GM18520 (cell line): Measurements from ENCODE around the gene KBTBD12.

Experiments used
- ATAC-seq: cut with Tn5 transposase; IDR thresholded peaks from one replicate; pipeline ENCODE4 v1.9.1; 2021; ENCODE audit not compliant: unreplicated experiment

KBTBD12 gene

DNA sequence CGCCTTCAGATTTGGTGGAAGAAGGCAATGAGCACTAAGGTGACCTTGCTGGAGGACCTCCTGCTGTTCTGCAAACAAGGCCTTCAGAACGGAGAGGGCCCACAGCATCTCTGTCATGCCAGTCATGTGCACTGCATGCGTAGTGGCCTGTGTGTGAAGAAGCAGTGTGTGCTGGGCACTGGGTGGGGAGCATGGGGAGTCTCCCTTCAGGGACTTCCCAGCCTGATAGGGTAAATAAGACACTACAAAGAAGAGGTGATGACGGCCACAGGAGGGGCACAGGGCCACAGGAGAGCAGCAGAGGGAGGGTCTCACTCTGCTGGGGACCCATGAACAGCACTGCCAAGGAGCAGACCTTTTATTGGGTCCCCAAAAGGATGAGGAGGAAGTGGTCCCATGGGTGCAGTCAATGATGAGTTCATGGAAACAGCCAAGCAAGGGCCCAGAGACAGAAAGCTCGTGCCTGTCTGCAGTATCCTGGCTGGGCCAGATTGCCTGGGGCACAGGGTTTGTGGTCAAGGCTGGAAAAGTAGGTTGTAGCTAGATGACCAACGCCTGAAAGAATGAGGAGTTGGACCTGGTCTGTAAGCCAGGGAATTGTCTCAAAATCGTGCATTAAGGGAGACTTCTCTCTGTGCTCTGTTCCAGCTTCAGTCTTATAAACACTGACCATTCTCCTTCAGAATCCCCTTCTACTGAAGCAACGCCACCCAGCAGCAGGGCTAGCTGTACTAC, 69.4 kb downstream of the KBTBD12 start:
- no peak for ATAC-seq

DNA sequence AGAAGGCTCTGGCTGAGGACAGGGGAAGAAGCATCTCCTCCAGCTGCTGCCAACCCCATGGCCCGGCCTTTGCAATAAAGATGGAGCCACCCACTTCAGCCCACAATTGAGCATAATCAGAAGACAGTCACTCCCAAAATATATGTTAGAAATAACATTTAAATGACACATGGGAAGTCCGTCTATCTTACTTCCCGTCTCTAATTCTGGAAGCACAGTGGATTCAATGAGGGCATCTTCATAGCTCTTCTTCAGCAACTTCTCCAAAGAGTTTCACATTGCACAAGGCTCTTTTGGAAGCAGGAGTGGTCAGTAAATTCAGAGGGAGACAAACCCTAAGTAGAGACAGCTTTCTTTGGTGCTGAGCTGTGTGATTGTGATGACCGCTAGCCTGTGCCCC, 70.2 kb downstream of the KBTBD12 start:
- ATAC-seq: no peak

DNA sequence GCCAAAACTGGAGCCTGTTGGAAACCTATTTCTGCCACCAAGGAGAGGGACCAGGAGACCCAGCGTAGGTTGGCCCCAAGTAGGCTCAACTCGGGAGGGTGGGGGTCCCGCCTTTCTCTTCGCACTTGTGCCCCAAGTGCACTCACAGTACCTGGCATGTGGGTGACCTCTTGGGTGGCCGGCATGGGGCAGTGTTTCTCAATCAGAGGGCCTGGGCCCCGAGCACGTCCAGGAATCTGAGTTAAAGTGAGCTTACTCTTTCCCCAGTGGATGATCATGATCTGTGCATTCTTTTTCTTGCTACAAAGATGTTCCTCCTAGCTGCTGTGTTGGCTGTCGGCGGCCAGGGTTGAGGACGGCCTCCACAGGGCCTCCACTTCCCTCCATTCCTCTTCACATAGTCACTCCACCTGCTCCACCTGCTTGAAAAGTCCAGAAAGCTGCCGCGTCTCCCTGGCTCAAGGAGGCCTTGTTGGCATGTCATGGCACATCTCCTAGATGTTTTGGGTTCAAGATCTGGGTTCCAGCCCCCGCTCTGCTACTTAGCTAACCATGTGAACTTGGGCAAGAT, 70.7 kb downstream of the KBTBD12 start:
- ATAC-seq: no peak

DNA sequence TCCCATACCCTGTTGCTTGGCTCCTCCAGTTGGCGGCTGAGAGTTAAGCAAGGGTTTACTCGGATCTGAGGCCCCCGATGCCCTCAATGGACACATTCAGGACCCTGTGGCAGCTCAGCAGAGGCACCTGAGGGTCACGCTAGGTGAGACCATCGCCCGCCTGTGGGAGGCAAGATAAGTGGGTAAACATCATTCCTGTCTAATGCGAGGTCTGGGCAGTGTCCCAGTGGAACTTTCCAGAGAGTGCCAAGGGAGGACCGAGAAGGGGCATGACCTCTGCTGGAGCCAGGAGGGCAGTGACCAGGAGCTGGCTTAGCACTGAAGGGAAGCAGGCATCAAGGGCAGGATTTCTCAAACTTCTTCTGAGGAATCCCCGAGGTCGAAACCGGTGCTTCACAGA, 71.8 kb downstream of the KBTBD12 start:
- no peak for ATAC-seq

DNA sequence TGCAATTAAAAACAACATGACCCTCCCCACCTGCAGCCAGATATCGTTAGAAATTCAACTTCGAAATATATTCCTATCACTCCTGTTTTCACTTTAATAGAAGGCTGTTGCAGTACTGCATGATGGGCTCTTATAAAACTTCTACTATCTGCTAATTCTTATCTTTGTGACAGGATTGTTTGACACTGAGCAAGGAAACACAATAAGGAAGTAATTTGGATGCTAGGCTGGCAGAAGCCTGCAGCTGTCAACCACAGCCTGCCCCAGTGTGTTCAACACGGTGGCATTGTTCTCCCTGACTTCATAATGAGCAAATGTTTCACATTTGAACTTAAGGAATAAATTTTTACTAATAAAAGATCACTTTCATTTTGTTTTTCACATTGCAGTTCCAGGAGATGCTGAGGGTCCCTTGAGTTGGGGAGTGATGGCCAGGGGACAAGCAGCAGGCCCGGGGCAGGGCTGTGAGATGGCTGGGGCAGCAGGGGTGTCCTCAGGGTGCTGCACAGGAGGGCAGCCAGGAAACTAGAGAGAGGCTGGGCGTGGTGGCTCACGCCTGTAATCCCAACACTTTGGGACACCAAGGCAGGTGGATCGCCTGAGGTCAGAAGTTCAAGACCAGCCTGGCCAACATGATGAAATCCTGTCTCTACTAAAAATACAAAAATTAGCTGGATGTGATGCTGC, 72.4 kb downstream of the KBTBD12 start:
- no peak for ATAC-seq

DNA sequence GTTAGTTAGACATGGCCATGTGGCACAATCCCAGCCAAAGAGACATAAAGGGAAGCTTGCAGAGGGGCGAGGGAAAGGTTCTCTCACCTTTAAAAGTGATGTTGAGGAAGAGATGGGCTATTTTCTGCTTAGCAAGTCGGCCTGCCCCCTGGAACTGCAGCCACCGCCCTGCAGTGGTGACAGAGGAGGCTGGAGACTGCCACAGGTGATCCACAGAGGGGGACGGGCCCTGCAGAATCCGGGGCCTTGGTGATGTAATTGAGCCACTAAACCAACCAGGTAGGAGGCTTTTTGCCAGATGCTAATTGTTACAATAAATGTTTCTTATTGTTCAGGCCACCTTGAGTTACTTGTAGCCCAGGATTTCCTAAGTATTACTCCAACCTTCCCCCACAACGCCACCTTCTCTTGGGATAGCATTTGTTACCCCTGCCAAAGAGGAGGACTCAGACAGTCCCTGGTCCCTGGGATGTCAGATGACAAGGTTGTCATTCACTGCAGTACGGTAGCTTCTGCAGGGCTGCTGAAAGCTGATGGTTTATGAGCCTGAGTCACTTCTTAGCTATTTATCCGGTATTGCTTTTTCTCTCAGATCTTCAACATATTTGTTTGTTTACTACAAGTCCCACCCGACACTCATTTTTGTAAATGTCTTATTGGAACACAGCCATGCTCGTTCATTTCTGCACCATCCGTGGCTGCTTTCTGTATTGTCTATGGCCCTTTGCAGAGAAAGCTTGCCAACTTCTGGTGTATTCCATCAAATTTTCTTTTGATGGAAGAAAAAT, 73.9 kb downstream of the KBTBD12 start:
- no peak for ATAC-seq

DNA sequence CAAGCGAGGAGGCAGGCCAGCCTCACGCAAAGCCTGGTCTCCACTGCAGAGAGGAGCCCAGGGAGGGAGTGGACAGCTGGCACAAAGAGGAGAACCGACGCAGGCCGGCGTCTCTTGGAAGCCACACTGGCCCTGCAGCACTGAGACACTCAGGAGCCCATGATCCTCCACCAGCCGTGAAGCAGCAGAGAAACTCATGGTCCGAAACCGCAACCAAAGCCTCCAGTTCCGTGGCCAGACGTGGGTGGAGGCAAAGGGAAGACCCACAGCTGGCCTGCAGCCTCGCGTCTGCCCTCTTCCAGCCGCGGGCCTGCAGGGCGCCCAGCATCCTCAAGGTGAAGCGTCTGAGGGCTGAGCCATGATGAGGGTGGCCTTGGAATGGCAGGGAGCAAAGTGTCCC, 75.0 kb downstream of the KBTBD12 start:
- no peak for ATAC-seq

DNA sequence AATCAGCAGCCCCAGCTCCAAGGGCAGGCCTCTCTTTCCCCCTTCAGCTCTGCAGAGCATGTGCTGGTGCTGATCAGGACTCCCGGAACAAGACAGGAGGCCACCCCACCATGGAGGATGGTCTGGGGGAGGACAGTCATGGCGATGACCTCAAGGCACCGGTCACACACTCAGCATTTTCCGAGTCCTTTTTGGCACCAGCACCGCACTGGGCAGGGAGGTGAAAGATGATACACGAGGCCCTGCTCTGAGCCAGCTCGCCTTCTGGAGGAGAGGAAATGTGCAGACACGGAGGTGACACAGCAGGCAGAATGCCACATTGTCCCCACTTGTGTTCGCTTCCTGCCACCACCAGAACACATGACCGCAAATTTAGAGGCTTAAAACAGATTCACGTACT, 75.4 kb downstream of the KBTBD12 start:
- ATAC-seq: no peak

DNA sequence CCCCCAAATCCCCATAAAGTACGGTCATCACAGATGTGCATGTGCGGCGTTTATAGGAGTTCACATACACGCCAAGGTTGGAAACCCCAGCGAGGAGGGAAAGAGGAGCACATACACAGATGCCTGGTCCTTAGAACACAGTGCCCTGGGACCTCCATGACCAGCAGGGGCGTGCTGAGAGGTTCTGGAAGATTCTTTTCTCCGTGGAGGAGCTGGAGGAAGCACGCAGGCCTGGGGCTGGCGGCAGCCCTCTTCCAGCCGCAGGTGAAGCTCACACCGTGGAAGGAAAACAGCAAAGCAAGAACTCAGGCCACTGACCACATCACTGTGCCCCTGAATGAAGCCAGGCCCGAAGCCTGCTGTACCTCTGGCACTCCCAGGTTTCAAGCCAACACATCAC, 76.2 kb downstream of the KBTBD12 start:
- no peak for ATAC-seq

DNA sequence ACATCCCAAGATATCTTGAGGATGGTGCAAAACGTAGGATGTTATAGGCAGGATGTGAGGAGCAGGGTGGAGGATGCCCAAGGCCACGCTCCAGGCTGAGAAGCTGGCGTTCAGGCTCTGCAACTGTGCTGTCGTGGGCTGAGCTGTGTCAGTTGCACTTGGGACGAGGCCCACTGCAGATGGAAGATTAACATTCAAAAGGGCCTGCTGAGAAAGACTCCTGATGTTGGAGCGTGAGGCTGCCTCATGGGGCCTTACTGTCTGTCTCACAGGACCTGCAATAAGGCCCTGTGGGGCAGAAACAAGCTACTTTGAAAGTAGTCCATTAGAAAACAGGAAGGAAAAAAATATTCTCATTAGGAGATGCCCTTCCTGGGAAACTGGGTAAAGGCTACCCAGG, 76.6 kb downstream of the KBTBD12 start:
- ATAC-seq: no peak

DNA sequence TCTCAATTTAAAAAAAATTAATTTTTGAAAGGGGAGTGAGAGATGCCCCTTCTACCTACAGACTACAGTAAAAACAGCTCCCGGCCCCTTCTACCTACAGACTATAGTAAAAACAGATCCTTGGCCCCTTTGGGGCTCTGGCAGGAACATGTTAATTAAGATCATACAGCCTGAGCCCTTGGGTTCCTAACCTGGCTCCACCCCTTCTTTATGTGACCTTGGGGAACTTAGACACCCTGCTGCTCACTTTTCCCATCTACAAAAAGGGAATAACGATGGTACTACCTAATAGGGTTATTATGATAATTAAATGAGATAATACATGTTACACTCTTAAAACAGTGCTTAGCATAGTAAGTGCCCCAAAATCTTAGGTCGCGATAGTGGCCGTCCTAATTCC, 77.1 kb downstream of the KBTBD12 start:
- ATAC-seq: no peak

DNA sequence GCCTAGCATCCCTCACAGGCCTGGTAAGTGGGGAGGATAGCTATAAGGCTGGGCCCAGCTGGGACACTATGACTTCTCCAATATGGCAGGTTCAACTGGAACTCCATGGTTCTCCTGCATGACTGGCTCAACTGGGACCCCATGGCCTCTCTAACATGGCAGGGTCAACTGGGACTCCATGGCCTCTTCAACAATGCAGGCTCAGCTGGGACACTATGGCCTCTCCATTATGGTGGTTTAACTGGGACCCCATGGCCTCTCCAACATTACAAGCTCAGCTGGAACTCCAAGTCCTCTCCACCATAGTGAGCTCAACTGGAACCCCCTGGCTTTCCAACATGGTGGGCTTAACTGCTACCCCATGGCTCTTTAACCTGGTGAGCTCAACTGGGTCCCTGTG, 79.0 kb downstream of the KBTBD12 start:
- ATAC-seq: no peak

DNA sequence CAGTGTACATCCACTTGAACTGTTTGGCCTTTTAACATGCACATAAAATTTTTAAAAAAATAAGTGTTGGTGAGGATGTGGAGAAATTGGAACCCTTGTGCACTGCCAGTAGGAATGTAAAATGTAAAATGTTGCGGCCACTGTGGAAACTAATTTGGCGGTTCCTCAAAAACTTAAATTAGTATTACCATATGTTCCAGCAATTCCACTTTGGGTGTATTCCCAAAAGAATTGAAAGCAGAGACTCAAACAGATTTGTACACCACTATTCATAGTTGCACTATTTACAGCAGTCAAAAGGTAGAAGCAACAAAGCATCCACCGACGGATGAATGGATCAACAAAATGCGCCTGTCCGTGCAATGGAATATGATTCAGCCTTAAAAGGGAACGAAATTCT, 82.0 kb downstream of the KBTBD12 start:
- no peak for ATAC-seq

DNA sequence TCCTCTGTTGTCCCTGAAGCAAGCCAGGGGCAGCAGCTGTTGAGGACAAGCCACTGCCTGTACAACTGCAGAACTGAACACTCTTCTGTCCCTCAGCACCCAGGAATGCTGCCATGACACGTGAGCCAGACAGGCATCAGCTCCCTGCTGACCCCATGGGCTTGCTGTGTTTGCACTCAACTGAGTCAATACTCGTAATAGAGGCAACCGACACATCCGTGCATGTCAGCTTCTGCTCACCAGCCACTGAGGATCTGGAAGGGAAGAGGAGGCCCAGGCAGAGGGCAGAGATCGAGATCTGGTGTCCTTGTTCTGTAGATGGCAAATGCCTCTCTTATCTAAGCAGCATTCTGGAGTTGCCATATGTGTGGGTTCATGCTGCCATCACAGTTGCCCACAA, 82.9 kb downstream of the KBTBD12 start:
- no peak for ATAC-seq

DNA sequence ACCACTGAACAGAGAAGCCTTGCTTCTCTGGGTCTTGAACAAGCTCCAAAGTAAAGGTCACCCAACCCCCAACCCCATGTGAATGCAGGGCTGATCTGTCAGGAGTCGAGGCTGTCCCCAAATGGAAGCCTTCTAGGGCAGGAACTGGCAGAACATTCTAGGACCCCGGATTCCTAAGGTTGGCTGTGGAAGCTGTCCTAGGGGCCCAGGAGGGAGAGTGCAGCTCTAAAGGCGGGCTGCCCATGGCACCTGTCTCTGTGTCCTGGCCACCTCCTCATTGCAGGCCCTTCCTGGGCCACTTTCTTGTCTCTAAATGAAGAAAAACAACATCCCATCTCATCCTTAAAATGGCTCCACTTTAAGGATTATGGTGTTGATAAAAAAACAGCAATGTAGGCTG, 83.6 kb downstream of the KBTBD12 start:
- no peak for ATAC-seq

DNA sequence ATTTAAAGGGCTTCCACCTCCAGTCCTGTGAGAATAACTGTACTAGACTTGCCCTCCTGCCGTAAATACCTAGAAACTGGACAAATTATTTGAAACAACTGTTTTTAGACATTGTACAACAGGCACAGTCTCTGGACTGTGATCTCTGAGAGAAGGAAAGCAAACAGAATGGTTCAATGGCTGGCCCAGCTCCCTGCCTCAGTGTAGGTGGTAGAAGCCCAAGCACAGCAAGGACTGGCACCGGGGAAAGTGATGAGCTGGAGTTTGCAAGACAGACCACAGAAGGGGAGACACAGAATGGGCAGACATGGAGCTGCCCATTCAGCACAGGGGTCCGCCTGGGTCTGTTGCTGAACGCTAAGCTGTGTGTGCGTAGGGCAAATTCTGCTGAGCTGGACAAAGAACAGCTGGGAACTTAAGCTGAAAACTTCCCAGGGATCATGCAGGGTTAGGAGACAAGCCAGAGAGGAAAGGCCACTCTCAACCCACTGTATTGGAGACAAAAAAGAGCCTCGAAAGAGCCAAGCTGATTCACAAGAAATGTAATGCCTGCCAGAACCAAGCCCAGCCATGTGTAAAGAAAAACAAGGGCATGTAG, 84.6 kb downstream of the KBTBD12 start:
- no peak for ATAC-seq

DNA sequence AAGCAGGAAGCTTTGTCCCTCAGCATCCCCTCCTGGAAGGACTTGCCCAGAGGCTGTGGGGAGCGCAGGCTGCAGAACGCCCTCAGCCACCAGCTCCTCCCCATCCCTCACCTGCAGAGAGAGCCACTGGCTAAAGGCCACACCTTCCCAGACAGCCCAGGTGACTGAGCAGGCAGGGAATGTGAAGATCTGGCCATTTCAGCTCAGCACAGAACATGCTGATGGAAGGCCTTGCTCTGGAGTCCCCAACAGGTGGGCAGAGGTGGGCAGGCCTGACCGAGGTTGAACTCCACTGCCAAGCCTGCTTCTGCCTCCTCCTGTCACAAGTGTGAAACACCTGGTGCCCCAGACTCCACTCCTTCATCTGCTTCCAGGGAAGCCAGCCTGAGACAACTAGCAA, 86.5 kb downstream of the KBTBD12 start:
- no peak for ATAC-seq

DNA sequence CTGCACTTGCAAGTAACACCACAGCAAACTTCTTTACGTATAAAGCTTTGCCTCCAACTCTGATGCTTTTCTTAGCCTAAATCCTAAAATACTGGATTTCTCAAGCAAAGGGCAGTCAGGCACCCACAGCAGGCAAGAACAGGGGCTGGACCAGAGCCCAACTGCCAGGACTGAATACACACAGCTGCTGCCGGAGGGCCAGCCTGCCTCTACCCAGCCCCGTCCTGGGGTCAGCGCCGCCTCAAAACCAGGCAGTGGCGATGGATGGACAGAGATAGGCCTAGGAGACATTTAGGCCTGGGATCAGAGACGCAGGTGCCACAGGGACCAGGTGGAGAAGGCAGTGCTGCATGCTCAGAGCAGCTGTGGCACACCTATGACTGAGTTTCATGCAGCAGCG, 89.6 kb downstream of the KBTBD12 start:
- no peak for ATAC-seq

DNA sequence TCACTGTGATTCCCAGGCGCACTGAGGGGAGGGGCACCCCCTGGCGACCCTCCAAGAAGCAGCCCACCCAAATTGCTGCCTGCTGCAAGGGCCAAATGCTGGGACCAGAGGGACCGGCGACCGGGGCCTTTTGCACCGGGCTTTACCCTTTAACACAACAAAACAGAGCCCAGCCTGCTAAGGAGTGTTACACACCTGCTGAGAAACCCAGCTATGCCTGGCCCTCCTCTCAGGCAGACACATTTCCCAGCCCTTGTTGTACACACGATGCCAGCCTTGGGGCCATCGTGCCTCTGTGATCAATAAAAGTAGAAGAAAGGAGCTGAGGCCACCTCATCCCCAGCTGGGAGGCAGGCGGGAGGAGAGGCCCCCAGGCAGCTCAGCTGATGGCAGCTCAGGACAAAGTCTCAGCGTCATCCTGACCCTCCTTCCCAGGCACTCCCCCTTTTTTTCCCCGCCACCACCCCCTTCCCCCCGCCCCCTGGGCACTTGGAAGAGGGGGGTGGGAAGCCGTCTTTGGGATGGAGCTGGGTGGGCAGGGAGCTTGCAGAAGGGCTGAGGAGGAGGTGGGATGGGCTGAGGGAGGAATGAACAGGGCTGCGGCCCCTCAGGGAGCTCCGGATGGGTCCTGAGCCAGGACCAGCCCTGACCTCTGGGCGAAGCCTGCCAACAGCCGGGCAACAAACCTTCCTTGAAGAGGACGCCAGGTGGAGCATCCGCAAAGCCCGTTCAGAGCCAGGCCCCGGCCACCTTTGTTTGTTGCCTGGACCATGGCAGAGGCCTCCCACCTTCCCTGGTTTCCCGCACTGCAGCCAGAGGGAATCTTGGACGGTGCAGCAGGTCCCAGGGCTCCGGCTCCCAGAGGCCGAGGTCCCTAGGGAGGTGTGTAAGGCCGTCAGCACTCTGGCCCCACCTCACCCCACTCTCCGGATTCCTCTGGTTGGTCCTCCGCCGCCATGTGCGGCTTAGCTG, 91.3 kb downstream of the KBTBD12 start:
- no peak for ATAC-seq

DNA sequence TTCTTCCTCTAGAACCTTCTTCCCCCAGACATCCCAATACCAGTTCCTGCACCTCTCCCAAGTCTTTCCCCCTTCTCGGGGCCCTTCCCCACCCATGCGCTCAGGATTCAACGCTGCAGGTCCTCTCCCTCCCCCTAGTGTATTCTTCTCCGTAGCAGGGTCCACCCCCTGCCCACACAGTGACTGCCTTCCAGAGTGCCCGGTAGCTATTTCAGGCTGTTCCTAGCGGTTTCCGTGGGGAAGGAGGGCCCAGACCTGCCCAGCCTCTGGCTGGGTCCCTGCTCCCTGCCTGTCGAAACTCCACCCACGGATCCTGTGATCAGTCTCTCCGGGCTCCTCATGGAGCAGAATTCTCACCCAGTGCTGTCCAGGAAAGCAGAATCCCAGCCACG, 92.0 kb downstream of the KBTBD12 start:
- no peak for ATAC-seq
